NCI-H526 (cell line): ENCODE measurements around the gene RAB1A.
"Not testable (repeated sequence)": the region's sequence is repeated elsewhere in the genome, so short reads cannot be mapped to it uniquely, and the experiment has no call there.

ENCODE experiments used
- DNase-seq, 2 experiments: peaks; one replicate each; lab custom pipeline; 2025; lab: John Stamatoyannopoulos, UW

Gene RAB1A

DNA sequence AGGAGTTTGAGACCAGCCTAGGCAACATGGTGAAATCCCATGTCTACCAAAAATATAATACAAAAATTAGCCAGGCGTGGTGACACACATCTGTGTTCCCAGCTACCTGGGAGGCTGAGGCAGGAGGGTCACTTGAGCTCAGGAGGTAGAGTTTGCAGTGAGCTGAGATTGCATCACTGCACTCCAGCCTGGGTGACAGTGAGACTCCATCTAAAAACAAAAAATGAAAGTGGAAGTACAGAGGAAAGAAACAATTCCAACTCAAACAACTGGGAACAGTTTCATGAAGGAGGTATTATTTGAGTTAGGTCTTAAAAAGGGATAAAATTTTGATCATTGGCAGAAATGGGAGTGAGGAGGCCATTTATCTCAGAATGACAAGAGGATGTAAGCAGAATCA, 6.3 kb upstream of the RAB1A start:
- no peak for DNase-seq

DNA sequence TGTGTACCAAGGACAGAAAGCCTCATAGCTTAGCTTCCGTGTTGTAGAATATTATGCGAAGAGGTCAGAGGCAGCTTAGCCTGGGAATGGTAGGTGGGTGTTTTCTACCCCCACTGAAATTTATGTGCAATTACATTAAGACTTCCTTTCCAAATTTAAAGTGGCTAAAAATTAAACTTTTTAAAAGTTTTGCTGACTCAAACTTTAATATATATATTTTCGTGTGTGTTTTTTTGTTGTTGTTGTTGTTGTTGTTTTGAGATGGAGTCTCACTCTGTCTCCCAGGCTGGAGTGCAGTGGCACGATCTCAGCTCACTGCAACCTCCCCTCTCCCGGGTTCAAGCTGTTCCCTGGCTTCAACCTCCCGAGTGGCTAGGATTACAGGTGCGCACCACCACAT, 4.3 kb upstream of the RAB1A start:
- no peak for DNase-seq

DNA sequence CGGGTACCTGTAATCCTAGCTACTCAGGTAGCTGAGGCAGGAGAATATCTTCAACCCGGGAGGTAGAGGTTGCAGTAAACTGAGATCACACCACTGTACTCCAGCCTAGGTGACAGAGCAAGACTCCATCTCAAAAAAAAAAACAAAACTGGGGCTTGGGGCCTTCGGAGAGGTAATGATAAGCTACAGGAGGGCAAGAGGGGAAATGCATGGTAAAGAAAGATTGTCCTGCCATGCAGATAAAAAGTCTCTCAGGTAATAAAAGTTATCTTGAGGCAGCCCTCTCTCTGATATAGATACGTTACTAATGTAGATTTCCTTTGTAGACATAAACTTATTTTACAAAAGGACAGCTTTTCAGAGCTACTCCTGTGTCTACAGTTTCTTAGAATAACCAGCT, 3.7 kb upstream of the RAB1A start:
- no peak for DNase-seq

DNA sequence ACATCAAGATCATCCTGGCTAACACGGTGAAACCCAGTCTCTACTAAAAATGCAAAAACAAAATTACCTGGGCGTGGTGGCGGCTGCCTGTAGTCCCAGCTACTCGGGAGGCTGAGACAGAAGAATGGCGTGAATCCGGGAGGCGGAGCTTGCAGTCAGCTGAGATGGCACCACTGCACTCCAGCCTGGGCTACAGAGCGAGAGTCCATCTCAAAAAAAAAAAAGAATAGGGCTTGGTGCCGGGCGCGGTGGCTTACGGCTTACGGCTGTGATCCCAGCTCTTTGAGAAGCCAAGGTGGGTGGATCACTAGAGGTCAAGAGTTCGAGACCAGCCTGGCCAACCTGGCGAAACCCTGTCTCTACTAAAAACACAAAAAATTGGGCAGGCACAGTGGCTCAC, 3.0 kb upstream of the RAB1A start:
- DNase-seq: not testable (repeated sequence)

DNA sequence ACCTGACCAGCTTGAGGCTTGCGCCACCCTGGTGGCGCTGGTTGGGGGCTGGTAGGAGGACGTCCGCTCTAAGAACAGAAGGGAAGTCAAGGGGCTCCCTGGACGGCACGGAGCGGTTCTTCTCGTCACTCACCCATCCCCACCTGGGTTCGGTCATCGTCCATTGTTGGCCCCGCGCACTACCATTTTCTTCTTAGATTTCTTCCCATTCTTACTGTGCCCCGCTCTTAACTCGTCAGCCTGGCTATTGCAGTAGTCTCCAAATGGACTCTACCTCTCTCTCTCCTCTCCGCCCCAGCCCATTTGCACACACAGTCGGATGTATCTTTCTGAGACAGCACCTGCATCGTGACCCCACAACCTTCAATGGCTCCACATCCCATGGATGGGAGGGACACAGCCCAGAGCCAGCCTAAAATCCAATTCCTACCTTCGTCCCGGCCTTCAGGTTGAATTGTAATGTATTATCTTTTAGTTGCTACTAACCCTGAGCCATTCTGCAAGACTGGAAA, 814 bp upstream of the RAB1A start:
- DNase-seq: peak; percentile 33 to 79

DNA sequence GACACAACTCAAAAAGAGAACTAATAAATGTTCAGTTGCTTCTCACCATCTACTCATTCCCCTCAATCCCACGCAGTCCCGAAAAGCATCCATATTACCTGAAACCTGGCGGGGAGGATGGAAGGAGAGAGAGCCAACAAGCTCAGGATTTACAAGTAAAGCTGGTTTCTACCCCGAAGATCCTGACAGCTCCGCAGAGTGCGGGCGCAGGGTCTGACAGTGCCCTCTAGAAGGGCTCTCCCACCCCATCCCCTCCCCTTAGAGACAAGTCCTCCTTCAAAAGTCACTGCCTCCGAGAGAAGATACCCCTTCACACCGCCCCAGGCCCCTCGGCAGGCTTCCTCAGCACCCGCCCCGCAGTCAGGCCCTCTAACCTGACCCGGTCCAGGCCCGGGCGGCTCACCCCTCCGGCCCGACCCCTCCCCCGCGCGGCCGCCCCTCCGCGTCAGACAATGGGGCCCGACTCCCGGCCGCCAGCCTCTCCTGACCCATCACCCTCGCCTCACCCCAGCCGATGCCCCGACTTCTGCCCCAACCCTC, 550 bp downstream of the RAB1A start:
- DNase-seq: peak in 1 of 2 experiments; percentile 62

DNA sequence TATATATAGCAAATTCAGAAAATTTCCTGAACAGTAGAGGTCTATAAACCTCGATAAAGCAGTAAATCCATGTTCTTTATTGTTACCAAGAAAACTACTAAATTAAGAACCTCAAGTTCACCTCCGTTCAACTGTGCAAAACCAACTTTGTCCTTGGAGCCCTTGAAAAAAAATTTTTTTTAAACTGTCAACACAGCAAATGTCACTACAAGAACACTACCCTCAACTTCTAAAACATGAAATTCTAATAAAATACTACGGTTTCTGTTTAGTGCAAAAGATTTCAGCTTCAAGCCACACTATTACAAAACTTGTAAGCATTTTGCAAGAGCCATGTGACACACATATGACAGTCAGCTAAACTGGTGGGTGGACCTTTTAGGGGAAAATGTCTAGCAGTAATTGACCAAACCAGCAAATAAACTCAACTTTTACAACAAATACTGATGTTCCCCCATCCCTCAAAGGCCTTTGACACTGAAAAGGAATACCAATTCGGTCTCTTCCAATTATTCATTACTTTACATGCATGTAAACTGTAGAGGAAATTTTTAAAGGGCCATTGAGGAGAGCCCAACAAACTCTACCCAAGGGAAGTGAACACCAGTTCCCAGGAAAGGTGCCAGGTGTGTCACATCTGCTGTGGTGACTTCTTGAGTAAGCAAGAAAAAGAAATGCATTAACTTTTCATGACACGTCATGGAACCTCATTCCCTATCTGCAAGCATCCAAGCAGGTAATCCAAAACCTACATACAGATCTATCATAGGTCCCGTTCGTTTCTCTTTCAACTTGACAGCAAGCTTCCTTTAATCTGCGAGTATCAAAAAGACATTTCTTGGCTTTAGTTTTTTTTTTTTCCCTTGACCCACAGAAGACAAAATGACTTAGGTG, 1.4 kb downstream of the RAB1A start:
- no peak for DNase-seq

DNA sequence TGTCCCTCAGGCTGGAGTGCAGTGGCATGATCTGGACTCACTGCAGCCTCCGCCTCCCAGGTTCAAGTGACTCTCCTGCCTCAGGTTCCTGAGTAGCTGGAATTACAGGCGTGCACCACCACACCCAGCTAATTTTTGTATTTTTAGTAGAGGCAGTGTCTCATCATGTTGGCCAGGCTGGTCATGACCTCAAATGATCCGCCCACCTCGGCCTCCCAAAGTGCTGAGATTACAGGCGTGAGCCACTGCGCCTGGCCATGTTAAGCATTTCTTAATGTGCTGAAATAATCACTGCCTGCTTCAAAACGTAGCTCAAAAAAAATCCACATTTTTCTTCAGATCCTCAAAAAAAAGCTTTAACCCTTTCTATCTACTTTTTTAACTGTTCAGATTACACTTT, 4.4 kb downstream of the RAB1A start:
- DNase-seq: not testable (repeated sequence)

DNA sequence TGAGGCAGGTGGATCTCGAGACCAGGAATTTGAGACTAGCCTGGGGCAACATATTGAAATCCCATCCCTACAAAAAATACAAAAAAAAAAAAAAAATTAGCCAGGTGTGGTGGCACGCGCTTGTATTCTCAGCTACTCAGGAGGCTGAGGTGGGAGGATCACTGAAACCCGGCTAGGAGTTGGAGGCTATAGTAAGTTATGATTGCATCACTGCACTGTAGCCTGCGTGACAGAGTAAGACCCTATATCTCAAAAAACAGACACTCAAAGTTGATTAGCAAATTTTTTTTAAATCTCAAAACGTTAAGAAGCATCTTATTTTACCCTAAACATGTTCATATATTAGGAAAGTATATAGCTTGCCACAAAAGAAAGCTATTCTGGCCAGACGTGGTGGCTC, 7.6 kb downstream of the RAB1A start:
- DNase-seq: no peak

DNA sequence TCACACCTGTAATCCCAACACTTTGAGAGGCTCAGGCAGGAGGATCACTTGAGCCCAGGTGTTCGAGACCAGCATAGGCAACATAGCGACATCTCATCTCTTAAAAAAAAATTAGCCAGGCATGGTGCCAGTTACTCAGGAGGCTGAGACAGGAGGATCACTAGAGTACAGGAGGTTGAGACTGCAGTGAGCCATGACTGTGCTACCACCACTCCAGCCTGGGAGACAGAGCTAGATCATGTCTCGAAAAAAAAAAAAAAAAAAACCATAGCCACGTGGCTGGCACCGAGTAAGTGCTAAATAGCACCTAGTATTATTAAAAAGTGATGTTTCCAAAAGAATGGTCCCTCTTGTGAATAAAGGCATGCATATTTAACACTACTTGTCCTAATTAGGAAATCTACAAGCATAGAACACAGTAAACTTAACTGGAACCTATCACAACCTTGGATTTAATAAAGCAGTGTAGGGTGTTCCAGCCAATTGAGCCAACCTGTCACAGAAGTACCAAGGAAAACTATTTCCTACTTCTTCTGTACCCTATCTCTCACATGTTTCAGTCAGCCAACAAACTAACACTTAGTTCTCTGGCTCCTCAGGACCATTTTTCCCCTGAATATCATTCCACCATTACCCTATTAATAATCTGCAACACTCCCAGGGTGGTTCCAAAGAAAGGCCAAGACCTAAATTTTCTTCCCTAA, 8.8 kb downstream of the RAB1A start:
- DNase-seq: no peak

DNA sequence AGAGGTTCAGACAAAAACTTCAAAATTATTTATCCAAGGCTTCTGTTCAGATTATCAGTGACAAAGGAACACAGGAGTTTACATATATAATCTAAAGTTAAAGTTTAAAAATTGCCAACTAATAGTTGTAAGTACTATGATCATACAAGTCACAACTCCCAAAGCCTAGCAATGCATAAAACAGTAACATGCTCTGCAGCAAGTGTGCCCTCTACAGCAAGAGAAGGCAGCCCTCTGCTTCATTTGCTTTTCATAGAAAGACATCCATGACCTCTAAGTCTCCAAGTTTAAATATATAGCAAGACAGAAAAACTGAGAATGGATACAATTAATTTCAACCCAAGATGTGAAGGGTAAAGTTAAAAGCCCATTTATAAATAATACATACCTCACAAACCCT, 13.3 kb downstream of the RAB1A start:
- DNase-seq: no peak

DNA sequence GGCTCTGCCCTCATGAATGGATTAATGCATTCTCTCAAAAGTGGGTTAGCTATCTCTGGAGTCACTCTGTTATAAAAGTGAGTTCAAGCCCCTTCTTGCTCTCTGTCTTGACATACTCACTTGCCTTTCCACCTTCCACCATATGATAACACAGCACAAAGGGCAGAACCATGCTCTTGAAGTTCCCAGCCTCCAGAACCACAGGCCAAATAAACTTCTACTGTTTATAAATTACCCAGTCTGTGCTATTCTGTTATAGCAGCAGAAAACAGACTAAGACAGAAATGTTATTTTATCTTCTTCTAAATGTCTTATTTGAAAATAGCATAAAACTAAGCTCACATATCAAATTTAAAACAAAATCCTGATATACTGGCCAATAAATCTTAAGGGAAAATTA, 15.0 kb downstream of the RAB1A start:
- no peak for DNase-seq

DNA sequence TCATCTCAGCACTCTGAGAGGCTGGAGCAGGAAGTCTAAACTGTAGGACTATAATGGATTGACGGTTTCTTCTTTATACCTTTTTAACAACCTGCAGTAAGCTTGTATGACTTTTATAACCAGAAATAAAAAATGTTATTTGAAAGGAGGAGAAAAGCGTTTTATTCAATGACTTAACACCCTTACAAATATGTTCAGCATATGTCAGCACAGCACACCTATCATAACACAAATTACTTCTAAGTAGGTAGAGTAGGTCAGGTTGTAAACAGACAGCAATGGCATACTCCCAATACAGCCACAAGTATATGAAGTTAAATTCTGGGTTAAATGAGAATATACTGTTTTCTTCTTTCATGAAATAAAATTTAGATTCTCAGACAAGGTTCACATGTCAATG, 16.1 kb downstream of the RAB1A start:
- DNase-seq: no peak

DNA sequence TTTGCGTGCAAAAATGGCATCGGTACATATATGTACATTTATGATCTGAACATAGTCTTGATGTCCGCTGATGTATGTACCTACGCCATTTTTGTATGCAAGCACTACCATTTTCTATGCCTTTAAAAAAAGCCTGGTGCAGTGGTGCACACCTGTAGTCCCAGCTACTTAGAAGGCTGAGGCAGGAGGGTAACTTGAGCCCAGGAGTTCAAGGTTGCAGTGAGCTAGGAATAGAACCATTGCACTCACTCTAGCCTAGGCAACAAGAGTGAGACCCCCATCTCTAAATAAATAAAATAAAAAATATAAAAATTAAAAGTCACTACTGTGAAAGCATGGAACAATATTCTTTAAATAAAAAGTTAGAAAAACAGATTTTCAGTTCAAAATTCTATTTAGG, 16.7 kb downstream of the RAB1A start:
- DNase-seq: no peak

DNA sequence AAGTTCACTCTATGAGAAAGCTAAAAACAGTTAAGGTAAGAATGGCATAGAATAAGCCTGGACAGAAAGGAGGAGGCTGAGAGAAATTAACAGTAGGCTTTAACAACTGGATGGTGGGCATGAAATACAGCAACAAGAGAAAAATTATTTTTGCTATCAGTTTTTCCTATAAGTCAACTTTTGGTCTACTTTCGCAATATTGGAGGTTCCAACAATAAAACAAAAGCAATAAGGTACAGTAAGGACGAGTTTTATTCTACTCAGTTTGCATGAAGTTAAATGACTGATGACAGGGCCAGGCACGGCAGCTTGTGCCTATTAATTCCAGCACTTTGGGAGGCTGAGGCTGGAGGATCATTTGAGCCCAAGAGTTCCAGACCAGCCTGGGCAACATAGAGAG, 17.3 kb downstream of the RAB1A start:
- no peak for DNase-seq

DNA sequence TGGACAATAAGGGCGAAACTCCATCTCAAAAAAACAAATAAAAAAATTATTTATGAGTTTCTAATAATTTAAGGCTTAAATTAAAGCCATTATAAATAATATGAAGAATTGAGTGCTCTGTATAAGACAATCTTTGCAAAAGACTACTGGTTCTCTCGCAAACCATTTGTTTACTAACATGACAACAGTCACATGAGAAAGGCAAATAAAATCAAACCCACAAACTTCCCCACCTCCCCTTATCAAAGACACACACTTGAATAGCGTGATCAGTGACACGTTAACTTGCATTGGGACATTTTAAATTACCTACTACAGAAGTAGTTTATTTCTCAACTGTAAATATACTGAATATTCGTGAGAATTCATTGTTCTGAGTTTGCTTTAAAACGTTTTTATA, 21.1 kb downstream of the RAB1A start:
- no peak for DNase-seq

DNA sequence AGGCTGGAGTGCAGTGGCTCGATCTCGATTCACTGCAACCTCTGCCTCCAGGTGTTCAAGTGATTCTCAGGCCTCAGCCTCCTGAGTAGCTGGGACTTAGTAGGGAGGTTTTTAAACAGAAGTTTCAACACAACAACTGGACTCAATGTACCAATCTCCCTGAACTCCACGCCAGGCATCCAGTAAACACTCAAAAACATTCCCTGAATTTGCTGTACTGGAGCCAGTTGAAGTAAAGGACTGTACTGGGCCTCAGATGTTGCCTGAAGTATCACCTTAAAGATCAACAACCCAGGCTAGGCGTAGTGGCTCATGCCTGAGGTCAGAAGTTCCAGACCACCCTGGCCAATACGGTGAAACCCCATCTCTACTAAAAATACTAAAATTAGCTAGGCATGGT, 22.4 kb downstream of the RAB1A start:
- no peak for DNase-seq

DNA sequence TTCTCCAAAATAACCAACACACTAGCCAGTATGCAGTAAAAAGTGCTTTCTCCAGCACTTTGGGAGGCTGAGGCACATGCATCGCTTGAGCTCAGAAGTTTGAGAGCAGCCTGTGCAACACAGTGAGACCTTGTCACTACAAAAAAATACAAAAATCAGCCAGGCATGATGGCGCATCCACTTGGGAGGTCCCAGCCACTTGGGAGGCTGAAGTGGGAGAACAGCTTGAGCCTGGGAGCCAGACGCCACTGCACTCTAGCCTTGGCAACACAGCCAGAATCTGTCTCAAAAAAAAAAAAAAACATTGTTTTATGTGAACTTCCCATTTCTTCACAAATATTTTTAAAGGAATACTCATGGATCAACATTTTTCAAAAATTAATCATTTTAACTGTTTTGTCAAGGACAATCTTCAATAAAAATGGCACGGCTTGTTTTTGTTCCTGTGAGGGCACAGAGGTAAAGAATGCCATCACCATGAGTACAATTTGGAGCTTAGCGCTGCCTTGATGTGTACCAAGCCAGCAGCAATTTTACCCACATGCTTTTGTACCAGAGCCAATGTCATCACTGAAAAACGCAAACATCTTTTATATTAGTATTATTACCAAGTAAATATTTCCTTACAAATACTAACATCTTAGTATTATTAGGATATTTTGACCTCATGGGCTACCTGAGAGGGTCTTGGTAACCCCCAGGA, 26.7 kb downstream of the RAB1A start:
- no peak for DNase-seq

DNA sequence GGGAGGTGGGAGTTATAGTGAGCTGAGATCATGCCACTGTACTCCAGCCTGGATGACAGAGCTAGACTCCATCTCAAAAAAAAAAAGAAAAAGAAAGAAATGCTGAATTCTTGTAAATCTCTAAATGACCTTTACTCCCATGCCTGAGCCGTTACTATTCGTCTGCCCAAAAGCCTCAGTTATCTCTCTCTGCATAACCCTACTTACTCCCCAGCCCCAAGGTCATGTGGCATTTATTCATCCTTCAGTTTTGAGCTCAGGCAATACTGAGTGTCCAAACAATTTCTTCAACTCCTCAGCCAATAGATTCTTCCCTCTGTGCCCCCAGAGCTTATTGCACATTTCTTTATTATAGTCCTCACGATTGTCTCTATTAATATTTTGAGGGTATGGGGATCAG, 28.8 kb downstream of the RAB1A start:
- no peak for DNase-seq

DNA sequence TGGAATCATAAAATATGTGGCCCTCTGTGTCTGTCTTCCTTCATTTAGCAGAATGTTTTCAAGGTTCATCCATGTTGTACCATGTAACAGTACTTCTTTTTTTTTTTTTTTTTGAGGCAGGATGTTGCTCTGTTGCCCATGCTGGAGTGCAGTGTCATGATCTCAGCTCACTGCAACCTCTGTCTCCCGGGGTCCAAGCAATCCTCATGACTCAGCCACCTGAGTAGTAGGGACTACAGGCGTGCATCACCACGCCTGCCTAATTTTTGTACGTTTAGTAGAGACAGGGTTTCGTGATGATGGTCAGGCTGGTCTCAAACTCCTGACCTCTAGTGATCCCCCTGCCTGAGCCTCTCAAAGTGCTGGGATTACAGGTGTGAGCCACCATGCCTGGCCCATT, 31.2 kb downstream of the RAB1A start:
- DNase-seq: no peak

DNA sequence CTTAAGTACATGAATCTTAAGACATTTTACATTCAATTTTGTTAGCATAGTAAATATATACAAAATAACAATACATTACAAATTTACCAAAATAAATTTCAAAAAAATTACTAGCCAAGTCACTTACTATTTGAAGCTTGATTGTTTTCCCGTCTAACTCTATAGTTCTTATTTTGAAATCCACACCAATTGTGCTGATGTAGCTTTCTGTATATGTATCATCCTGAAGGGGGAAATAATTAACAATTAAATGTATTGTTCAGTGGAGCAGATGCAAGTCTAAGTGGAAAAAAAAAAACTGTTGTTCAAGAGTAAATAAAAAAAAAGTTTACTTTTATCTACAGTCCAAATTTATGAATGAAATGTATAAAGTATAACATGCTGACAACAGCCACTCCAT, 32.1 kb downstream of the RAB1A start:
- no peak for DNase-seq

DNA sequence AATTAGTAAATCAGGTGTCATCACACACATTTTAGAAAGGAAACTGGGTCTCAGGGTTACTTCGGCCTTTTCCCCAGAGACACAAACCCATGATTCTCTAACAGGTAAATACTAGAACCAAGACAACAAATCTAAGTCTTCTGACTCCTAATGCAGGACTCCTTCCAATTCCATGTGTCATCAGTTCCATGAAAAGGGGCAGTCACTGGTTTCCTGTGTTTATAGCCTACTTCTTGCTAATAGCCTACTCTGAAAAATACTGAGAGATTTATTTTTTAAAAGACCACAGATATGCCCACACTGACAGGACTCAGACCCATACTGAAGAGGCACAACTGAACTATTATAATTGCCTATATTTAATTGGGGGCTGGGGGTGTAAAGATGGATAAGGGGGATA, 33.0 kb downstream of the RAB1A start:
- no peak for DNase-seq
